A673 (cell line): ENCODE results near the gene RAB27A. TPM values are rescaled to one million over a fixed set of nuclear protein-coding genes. Genes with fewer than 3 reads are reported as not detected.
"Not testable (repeated sequence)": the region's sequence is repeated elsewhere in the genome, so short reads cannot be mapped to it uniquely, and the experiment has no call there.

Source experiments
- BruUV-seq: library from RNA; stranded (reverse); fragments of 400-500 nt; replicated peaks from 2 replicates; lab custom pipeline; 2021; lab: Mats Ljungman, UMichigan
- CTCF ChIA-PET: fragments of 300-600 bp; sonication (Branson Sonifier 250); formaldehyde crosslinking; loops from one replicate; lab custom pipeline; 2022; ENCODE audit warnings: antibody characterized with exemption; lab: Charles Lee
- POLR2A ChIA-PET: fragments of 300-600 bp; sonication (Branson Sonifier 250); formaldehyde crosslinking; loops from one replicate; lab custom pipeline; 2022; ENCODE audit warnings: antibody characterized with exemption; ENCODE audit not compliant: low non-redundant PET; lab: Charles Lee
- DNase-seq: peaks from one replicate; pipeline ENCODE4 v3.0.0-alpha.2; 2015; ENCODE audit warnings: low spot score
- H3K27ac ChIP-seq: fragments of 200-600 bp; sonication (generic); 2 replicates; pipeline ENCODE4 v1.5.1; 2016; ENCODE audit warnings: mixed run types, low read depth, mild to moderate bottlenecking, mixed read lengths, antibody characterized with exemption, low read length; ENCODE audit not compliant: poor library complexity, severe bottlenecking
- H3K27me3 ChIP-seq: fragments of 200-600 bp; sonication (generic); replicated peaks from 2 replicates; pipeline ENCODE4 v1.6.1; 2017; ENCODE audit warnings: mixed run types, low read depth, mild to moderate bottlenecking, mixed read lengths, antibody characterized with exemption, low read length; ENCODE audit not compliant: insufficient read depth, poor library complexity
- H3K36me3 ChIP-seq: fragments of 200-600 bp; sonication (generic); 2 replicates; pipeline ENCODE4 v1.6.1; 2016; ENCODE audit warnings: mixed run types, mild to moderate bottlenecking, mixed read lengths, antibody characterized with exemption, low read length; ENCODE audit not compliant: insufficient read depth, poor library complexity, severe bottlenecking
- H3K4me1 ChIP-seq: fragments of 200-600 bp; sonication (generic); 2 replicates; pipeline ENCODE4 v1.6.1; 2017; ENCODE audit warnings: mixed run types, mild to moderate bottlenecking, mixed read lengths, antibody characterized with exemption, low read length; ENCODE audit not compliant: insufficient read depth, poor library complexity, severe bottlenecking
- H3K4me3 ChIP-seq: fragments of 200-600 bp; sonication (generic); 2 replicates; pipeline ENCODE4 v1.5.1; 2016; ENCODE audit warnings: low read depth, mixed run types, mild to moderate bottlenecking, mixed read lengths, low read length; ENCODE audit not compliant: poor library complexity, severe bottlenecking
- H3K9me3 ChIP-seq: fragments of 200-600 bp; sonication (generic); 2 replicates; pipeline ENCODE4 v1.6.1; 2016; ENCODE audit warnings: mixed run types, low read depth, mild to moderate bottlenecking, mixed read lengths, antibody characterized with exemption, low read length; ENCODE audit not compliant: poor library complexity, severe bottlenecking
- CTCF ChIP-seq: fragments of 300-800, 200-600 bp; sonication (generic); conservative IDR thresholded peaks from 2 replicates; pipeline ENCODE4 v1.5.1; 2017; ENCODE audit warnings: low read depth, mild to moderate bottlenecking, antibody characterized with exemption, low read length, moderate library complexity, mixed read lengths
- EZH2 ChIP-seq: fragments of 200-600 bp; sonication (generic); IDR thresholded peaks from 2 replicates; pipeline ENCODE4 v1.6.1; 2017; ENCODE audit warnings: borderline replicate concordance, low read depth, mild to moderate bottlenecking, mixed read lengths, antibody characterized with exemption, low read length; ENCODE audit not compliant: poor library complexity, severe bottlenecking
- intact Hi-C: fragments of 100-400 bp; cut with micrococcal nuclease; formaldehyde crosslinking; loops from one replicate; pipeline ENCODE4 v1.10.0; 2022; ENCODE audit not compliant: unreplicated experiment
- total RNA-seq: library from RNA; stranded (reverse); gene quantifications from 2 replicates; pipeline ENCODE4 v1.2.3, GENCODE V29; 2021

RAB27A gene
- total RNA-seq, 1 experiment from 2014 or later: 1.8 TPM

- BruUV-seq: no TSS peak
- TF ChIP-seq EZH2 (no peak), CTCF (no peak)
- no peak overlapping the region for H3K4me3 ChIP-seq
- no peaks in the 10 kb centered on the region for H3K36me3 ChIP-seq
- ChIA-PET POLR2A (no interaction called here), CTCF (no interaction called here)
- no peaks in the 10 kb centered on the region for H3K9me3 ChIP-seq
- intact Hi-C loops: no loop called here
- no peak for DNase-seq
- H3K27me3 ChIP-seq: no peaks in the 10 kb centered on the region
- no peaks in the 10 kb centered on the region for H3K4me1 ChIP-seq
- no peak overlapping the region for H3K27ac ChIP-seq
Measured at GRCh38 chr15:55255714-55256113, 33.9 kb downstream of the RAB27A start.

- Histone ChIP-seq H3K27me3 (no peaks in the 10 kb centered on the region), H3K4me1 (no peaks in the 10 kb centered on the region), H3K4me3 (no peak overlapping the region), H3K36me3 (no peaks in the 10 kb centered on the region), H3K9me3 (no peaks in the 10 kb centered on the region), H3K27ac (no peak overlapping the region)
- no TSS peak for BruUV-seq
- TF ChIP-seq EZH2: no peak
- no peak for TF ChIP-seq CTCF
- intact Hi-C loops: no loop called here
- no peak for DNase-seq
- ChIA-PET POLR2A (no interaction called here), CTCF (no interaction called here)
Measured at GRCh38 chr15:55254916-55255679, 34.5 kb downstream of the RAB27A start.

- ChIA-PET POLR2A (no interaction called here), CTCF (no interaction called here)
- H3K27me3 ChIP-seq: no peaks in the 10 kb centered on the region
- BruUV-seq: no TSS peak
- H3K4me3 ChIP-seq: no peak overlapping the region
- DNase-seq: no peak
- intact Hi-C loops: no loop called here
- TF ChIP-seq EZH2: no peak
- TF ChIP-seq CTCF: no peak
- no peaks in the 10 kb centered on the region for H3K36me3 ChIP-seq
- H3K4me1 ChIP-seq: no peaks in the 10 kb centered on the region
- H3K9me3 ChIP-seq: no peaks in the 10 kb centered on the region
- H3K27ac ChIP-seq: no peak overlapping the region
Measured at GRCh38 chr15:55253580-55253979, 36.0 kb downstream of the RAB27A start.

GRCh38 chr15:55252201-55252600 lies 37.4 kb downstream of the RAB27A start:
- CTCF ChIA-PET, POLR2A ChIA-PET: not testable (repeated sequence)

More at GRCh38 chr15:55252201-55252600, 37.4 kb downstream of the RAB27A start:
- intact Hi-C loops, H3K36me3 ChIP-seq, H3K4me1 ChIP-seq, H3K27me3 ChIP-seq, H3K27ac ChIP-seq, H3K4me3 ChIP-seq, DNase-seq, H3K9me3 ChIP-seq, BruUV-seq: not testable (repeated sequence)
